K562 (cell line): ENCODE measurements around the gene ZNF593OS. TPM values are rescaled to one million over a fixed set of nuclear protein-coding genes. Genes with fewer than 3 reads are reported as not detected.

ENCODE experiments used
- CBX3 ChIP-seq, 2 experiments: IDR thresholded peaks; 1 replicate in 1 of 2; 2 replicates in 1 of 2; pipeline ENCODE4 v1.6.1; 2012; ENCODE audit warnings: inconsistent platforms in 2 of 2, low read length in 2 of 2, borderline replicate concordance in 1 of 2, control low read depth in 1 of 2
- CBX5 ChIP-seq: IDR thresholded peaks from 2 replicates; pipeline ENCODE4 v1.6.1; 2014; ENCODE audit warnings: low read depth, borderline replicate concordance
- CREBBP ChIP-seq: IDR thresholded peaks from one replicate; pipeline ENCODE4 v1.6.1; 2012; ENCODE audit warnings: low read depth, mild to moderate bottlenecking, control low read depth, inconsistent platforms, low read length
- CXXC5 ChIP-seq: fragments of 250-450 bp; sonication (Bioruptor Pico); IDR thresholded peaks from 2 replicates; pipeline ENCODE4 v1.8.0; 2022; ENCODE audit warnings: inconsistent platforms, mild to moderate bottlenecking, moderate library complexity
- HDAC2 ChIP-seq: fragments of 450-650 bp; IDR thresholded peaks from 2 replicates; pipeline ENCODE4 v1.6.1; 2016; ENCODE audit warnings: mild to moderate bottlenecking
- HNRNPL ChIP-seq: fragments of 200-400 bp; formaldehyde crosslinking; IDR thresholded peaks from 2 replicates; pipeline ENCODE4 v1.6.1; 2017; ENCODE audit warnings: low read depth, mild to moderate bottlenecking, low read length
- HOXB6 ChIP-seq: fragments of 250-450 bp; sonication (Bioruptor Pico); IDR thresholded peaks from 2 replicates; pipeline ENCODE4 v1.5.1; 2022; ENCODE audit warnings: mild to moderate bottlenecking, borderline replicate concordance
- MCM3 ChIP-seq: fragments of 450-650 bp; IDR thresholded peaks from 2 replicates; pipeline ENCODE4 v1.6.1; 2016
- MTA1 ChIP-seq: fragments of 450-650 bp; IDR thresholded peaks from 2 replicates; pipeline ENCODE4 v1.6.1; 2017; ENCODE audit warnings: borderline replicate concordance
- PHB ChIP-seq: fragments of 250-450 bp; sonication (Bioruptor Pico); IDR thresholded peaks from 2 replicates; pipeline ENCODE4 v1.5.0; 2021
- ZNF140 ChIP-seq: fragments of 250-450 bp; sonication (Bioruptor Pico); IDR thresholded peaks from 2 replicates; pipeline ENCODE4 v1.8.0; 2021; ENCODE audit warnings: moderate library complexity, mild to moderate bottlenecking, inconsistent platforms
- ZNF175 ChIP-seq: fragments of 200-800 bp; sonication (Bioruptor generic); IDR thresholded peaks from 2 replicates; pipeline ENCODE4 v1.6.1; 2016; ENCODE audit warnings: low read depth, mild to moderate bottlenecking, missing genetic modification characterization, missing compliant biosample characterization
- ZNF282 ChIP-seq: sonication (generic); formaldehyde crosslinking; IDR thresholded peaks from 2 replicates; pipeline ENCODE4 v1.8.1; 2023; ENCODE audit warnings: missing genetic modification reagents
- ZNF316 ChIP-seq: fragments of 450-650 bp; IDR thresholded peaks from 2 replicates; pipeline ENCODE4 v1.6.1; 2016
- polyA plus RNA-seq, 8 experiments: library from polyadenylated mRNA; depleted of rRNA in 4 of 8; stranded (reverse) in 5 of 8; unstranded in 3 of 8; fragments of >200 nt; fragmentation: Nextera tagmentation in 2 of 8; fragmentation: Illumina TruSeq in 1 of 8; extraction: Ambion mirVana in 2 of 8; extraction: Trizol in 1 of 8; gene quantifications; 2 replicates each; pipeline versions ENCODE4 v1.2.1 to v1.2.3, GENCODE V29; 2011 to 2014; ENCODE audit warnings: inconsistent platforms in 1 of 8, missing spikeins in 1 of 8
- total RNA-seq, 7 experiments: library from RNA; depleted of rRNA in 6 of 7; stranded (reverse); fragments of >200 nt in 6 of 7; fragmentation: Illumina TruSeq in 2 of 7; extraction: Trizol in 2 of 7; gene quantifications; 2 replicates each; pipeline versions ENCODE4 v1.2.1 to v1.2.3, GENCODE V29; 2011 to 2021; ENCODE audit warnings: low replicate concordance in 1 of 7
- TF ChIP-seq, protein P1 (sequence below): fragments of 450-650 bp; formaldehyde crosslinking; IDR thresholded peaks from 2 replicates; pipeline ENCODE4 v1.4.0; 2022; ENCODE audit warnings: missing genetic modification characterization
- TF ChIP-seq, protein P2 (sequence below): fragments of 250-450 bp; sonication (Bioruptor Pico); IDR thresholded peaks from 2 replicates; pipeline ENCODE4 v1.5.0; 2020; ENCODE audit warnings: mild to moderate bottlenecking
- TF ChIP-seq, protein P3 (sequence below): sonication (generic); formaldehyde crosslinking; IDR thresholded peaks from 2 replicates; pipeline ENCODE4 v1.4.0; 2020; ENCODE audit warnings: mild to moderate bottlenecking, missing genetic modification reagents
- TF ChIP-seq, protein P4 (sequence below): fragments of 450-650 bp; conservative IDR thresholded peaks from 2 replicates; pipeline ENCODE4 v1.6.1; 2016; ENCODE audit warnings: missing genetic modification characterization, low read depth, mild to moderate bottlenecking, missing compliant biosample characterization, moderate library complexity
- TF ChIP-seq, protein P5 (sequence below), 2 experiments: fragments of 250-450 bp in 1 of 2; fragments of 450-650 bp in 1 of 2; sonication (Bioruptor Pico) in 1 of 2; IDR thresholded peaks; 2 replicates each; pipeline versions ENCODE4 v1.6.1 to v1.8.0; 2016 to 2021; ENCODE audit warnings: mild to moderate bottlenecking in 2 of 2, moderate library complexity in 2 of 2, missing compliant biosample characterization in 1 of 2, missing genetic modification characterization in 1 of 2

ZNF593OS gene
- total and polyA plus RNA-seq, 9 of the 15 experiments (the other 6 are each of a cell fraction or from before 2014, with no cell fraction given), result 0.24 to 0.27 TPM; not detected in 7

- TF ChIP-seq ZNF282 (CRISPR knock-in tag) (no peak), CXXC5 (CRISPR knock-in tag) (peak; percentile 41; the same call in 1 of the 2 replicates), ZNF316 (peak; percentile 8; the same call in 1 of the 2 replicates), CREBBP (no peak), CBX5 (no peak), MTA1 (peak; percentile 13; the same call in 1 of the 2 replicates), CBX3 (IDR thresholded peaks at IDR 0.05; ENCODE audit: borderline replicate concordance in 1 of 2, low read length in 2 of 2) (peak in 1 of 2 experiments; percentile 58; a peak in 1 of 3 replicates), PHB (CRISPR knock-in tag) (0 out of 2 replicates have a peak, but pooled peaks have one; percentile 8), MCM3 (no peak), ZNF140 (CRISPR knock-in tag) (no peak), HNRNPL (no peak), HDAC2 (peak; percentile 40), ZNF175 (peak; percentile 85), HOXB6 (CRISPR knock-in tag) (0 out of 2 replicates have a peak, but pooled peaks have one; percentile 52)
- TF ChIP-seq, protein P1, sequence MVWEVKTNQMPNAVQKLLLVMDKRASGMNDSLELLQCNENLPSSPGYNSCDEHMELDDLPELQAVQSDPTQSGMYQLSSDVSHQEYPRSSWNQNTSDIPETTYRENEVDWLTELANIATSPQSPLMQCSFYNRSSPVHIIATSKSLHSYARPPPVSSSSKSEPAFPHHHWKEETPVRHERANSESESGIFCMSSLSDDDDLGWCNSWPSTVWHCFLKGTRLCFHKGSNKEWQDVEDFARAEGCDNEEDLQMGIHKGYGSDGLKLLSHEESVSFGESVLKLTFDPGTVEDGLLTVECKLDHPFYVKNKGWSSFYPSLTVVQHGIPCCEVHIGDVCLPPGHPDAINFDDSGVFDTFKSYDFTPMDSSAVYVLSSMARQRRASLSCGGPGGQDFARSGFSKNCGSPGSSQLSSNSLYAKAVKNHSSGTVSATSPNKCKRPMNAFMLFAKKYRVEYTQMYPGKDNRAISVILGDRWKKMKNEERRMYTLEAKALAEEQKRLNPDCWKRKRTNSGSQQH (CRISPR knock-in tag), result peak; percentile 7; the same call in 1 of the 2 replicates
- TF ChIP-seq, protein P2, sequence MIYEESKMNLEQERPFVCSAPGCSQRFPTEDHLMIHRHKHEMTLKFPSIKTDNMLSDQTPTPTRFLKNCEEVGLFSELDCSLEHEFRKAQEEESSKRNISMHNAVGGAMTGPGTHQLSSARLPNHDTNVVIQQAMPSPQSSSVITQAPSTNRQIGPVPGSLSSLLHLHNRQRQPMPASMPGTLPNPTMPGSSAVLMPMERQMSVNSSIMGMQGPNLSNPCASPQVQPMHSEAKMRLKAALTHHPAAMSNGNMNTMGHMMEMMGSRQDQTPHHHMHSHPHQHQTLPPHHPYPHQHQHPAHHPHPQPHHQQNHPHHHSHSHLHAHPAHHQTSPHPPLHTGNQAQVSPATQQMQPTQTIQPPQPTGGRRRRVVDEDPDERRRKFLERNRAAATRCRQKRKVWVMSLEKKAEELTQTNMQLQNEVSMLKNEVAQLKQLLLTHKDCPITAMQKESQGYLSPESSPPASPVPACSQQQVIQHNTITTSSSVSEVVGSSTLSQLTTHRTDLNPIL (CRISPR knock-in tag), result no peak
- TF ChIP-seq, protein P3, sequence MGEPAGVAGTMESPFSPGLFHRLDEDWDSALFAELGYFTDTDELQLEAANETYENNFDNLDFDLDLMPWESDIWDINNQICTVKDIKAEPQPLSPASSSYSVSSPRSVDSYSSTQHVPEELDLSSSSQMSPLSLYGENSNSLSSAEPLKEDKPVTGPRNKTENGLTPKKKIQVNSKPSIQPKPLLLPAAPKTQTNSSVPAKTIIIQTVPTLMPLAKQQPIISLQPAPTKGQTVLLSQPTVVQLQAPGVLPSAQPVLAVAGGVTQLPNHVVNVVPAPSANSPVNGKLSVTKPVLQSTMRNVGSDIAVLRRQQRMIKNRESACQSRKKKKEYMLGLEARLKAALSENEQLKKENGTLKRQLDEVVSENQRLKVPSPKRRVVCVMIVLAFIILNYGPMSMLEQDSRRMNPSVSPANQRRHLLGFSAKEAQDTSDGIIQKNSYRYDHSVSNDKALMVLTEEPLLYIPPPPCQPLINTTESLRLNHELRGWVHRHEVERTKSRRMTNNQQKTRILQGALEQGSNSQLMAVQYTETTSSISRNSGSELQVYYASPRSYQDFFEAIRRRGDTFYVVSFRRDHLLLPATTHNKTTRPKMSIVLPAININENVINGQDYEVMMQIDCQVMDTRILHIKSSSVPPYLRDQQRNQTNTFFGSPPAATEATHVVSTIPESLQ, result 0 out of 2 replicates have a peak, but pooled peaks have one; percentile 49
- TF ChIP-seq, protein P4, sequence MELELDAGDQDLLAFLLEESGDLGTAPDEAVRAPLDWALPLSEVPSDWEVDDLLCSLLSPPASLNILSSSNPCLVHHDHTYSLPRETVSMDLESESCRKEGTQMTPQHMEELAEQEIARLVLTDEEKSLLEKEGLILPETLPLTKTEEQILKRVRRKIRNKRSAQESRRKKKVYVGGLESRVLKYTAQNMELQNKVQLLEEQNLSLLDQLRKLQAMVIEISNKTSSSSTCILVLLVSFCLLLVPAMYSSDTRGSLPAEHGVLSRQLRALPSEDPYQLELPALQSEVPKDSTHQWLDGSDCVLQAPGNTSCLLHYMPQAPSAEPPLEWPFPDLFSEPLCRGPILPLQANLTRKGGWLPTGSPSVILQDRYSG (tag), result peak; percentile 68
- TF ChIP-seq, protein P5, sequence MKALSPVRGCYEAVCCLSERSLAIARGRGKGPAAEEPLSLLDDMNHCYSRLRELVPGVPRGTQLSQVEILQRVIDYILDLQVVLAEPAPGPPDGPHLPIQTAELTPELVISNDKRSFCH (CRISPR knock-in tag; IDR thresholded peaks at IDR 0.05), result peak; percentile 6; the same call in 1 of the 2 replicates
- TF ChIP-seq, protein P5 (tag; IDR thresholded peaks at IDR 0.05), result peak; percentile 66; the same call in 1 of the 2 replicates
These were observed 44.1 kb downstream of the ZNF593OS start (continued) for GRCh38 chr1:26127235-26128163.
